DOHH2 (cell line): ENCODE results near the gene GAS5.
A peak's percentile ranks its signal among the peaks of the same experiment; 100 is the strongest.

Experiments used
- H3F3A ChIP-seq: fragments of 200-600 bp; sonication (generic), shearing (Covaris generic); 2 replicates; pipeline ENCODE4 v1.6.0; 2016; ENCODE audit warnings: antibody characterized with exemption, mild to moderate bottlenecking; ENCODE audit not compliant: control insufficient read depth, insufficient read depth
- H3K27ac ChIP-seq: fragments of 200-600 bp; sonication (generic); 2 replicates; pipeline ENCODE4 v1.5.1; 2014; ENCODE audit warnings: low read depth, mild to moderate bottlenecking, low read length, moderate library complexity
- H3K27me3 ChIP-seq: fragments of 200-600 bp; sonication (generic); 2 replicates; pipeline ENCODE4 v1.6.1; 2014; ENCODE audit warnings: mild to moderate bottlenecking, low read length, mixed read lengths; ENCODE audit not compliant: control insufficient read depth
- H3K36me3 ChIP-seq: fragments of 200-600 bp; sonication (generic); 2 replicates; pipeline ENCODE4 v1.6.1; 2014; ENCODE audit warnings: mild to moderate bottlenecking, low read length, moderate library complexity, mixed read lengths; ENCODE audit not compliant: control insufficient read depth
- H3K4me1 ChIP-seq: fragments of 200-600 bp; sonication (generic); 2 replicates; pipeline ENCODE4 v1.6.1; 2014; ENCODE audit warnings: mild to moderate bottlenecking, low read length, mixed read lengths; ENCODE audit not compliant: control insufficient read depth
- H3K4me2 ChIP-seq: fragments of 200-600 bp; sonication (generic); 2 replicates; pipeline ENCODE4 v1.6.0; 2014; ENCODE audit warnings: mild to moderate bottlenecking, low read length, moderate library complexity
- H3K4me3 ChIP-seq: fragments of 200-600 bp; sonication (generic); 2 replicates; pipeline ENCODE4 v1.5.1; 2014; ENCODE audit warnings: mild to moderate bottlenecking, low read length, mixed read lengths
- H3K79me2 ChIP-seq: fragments of 200-600 bp; sonication (generic); 2 replicates; pipeline ENCODE4 v1.6.1; 2014; ENCODE audit warnings: mild to moderate bottlenecking, low read length, mixed read lengths; ENCODE audit not compliant: control insufficient read depth
- H3K9me2 ChIP-seq: fragments of 200-600 bp; sonication (generic); replicated peaks from 2 replicates; pipeline ENCODE4 v1.6.1; 2014; ENCODE audit warnings: mild to moderate bottlenecking, low read length, mixed read lengths; ENCODE audit not compliant: control insufficient read depth
- H3K9me3 ChIP-seq: fragments of 200-600 bp; sonication (generic); 2 replicates; pipeline ENCODE4 v1.6.1; 2014; ENCODE audit warnings: antibody characterized with exemption, low read length, mixed read lengths; ENCODE audit not compliant: control insufficient read depth, insufficient read depth
- H4K20me1 ChIP-seq: fragments of 200-600 bp; sonication (generic); 2 replicates; pipeline ENCODE4 v1.6.0; 2014; ENCODE audit warnings: low read depth, mild to moderate bottlenecking, antibody characterized with exemption, low read length, moderate library complexity; ENCODE audit not compliant: control insufficient read depth, insufficient read depth
- CTCF ChIP-seq: fragments of 200-600 bp; sonication (generic); IDR thresholded peaks from one replicate; pipeline ENCODE4 v1.5.1; 2014; ENCODE audit warnings: antibody characterized with exemption, mild to moderate bottlenecking, low read depth, low read length; ENCODE audit not compliant: poor library complexity, severe bottlenecking
- EZH2phosphoT487 ChIP-seq: fragments of 200-600 bp; sonication (generic); IDR thresholded peaks from 2 replicates; pipeline ENCODE4 v1.6.1; 2017; ENCODE audit warnings: borderline replicate concordance, mild to moderate bottlenecking, antibody characterized with exemption, low read length, moderate library complexity, mixed read lengths

GAS5 gene

DNA sequence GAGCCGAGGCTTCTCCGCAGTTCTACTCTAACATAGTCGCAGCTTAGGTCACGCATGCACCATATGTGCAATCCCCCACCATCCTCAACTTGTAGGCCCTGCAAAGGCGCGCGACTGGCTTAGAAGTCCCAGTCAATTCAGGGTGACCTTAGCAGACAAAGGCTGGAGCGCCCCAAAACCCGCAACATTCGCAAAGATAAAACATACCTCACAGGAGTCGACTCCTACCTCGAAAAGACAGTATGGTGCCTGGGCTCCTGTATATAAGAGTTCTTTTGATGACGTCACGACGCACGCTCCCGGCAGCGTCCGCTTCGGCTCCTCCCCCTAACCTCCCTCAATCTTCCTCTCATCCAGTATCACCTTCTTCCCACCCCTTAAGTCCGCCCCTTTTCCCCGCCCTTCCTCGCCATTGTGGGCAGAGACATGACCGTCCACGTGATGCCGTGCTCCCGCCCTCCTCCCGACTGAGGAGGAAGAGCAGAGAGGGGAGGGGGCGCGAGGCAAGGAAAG lies at the start of gene GAS5:
Gene GAS5, minus strand, starts transcription at position 237 of the 513 bp plus-strand sequence.
- Histone ChIP-seq H3K4me2 (peak within 1 kb of the TSS; percentile 93), H3K36me3 (peaks cover 68% of the 10 kb centered on the region), H3K4me3 (peak within 1 kb of the TSS; percentile 96), H3F3A (peaks cover 55% of the 10 kb centered on the region), H3K79me2 (peaks cover 59% of the 10 kb centered on the region), H3K4me1 (peaks cover 69% of the 10 kb centered on the region), H3K9me3 (no peaks in the 10 kb centered on the region), H3K9me2 (no peaks in the 10 kb centered on the region), H3K27me3 (no peaks in the 10 kb centered on the region), H4K20me1 (peaks cover 31% of the 10 kb centered on the region; the same call in 1 of the 2 replicates), H3K27ac (peak within 1 kb of the TSS; percentile 94)
- TF ChIP-seq EZH2phosphoT487 = no peak
- no peak for TF ChIP-seq CTCF

- H3F3A ChIP-seq = no peaks in the 10 kb centered on the region
- H3K79me2 ChIP-seq = no peaks in the 10 kb centered on the region
- H3K4me2 ChIP-seq = no peak within 1 kb of the TSS
- no peak within 1 kb of the TSS for H3K27ac ChIP-seq
- TF ChIP-seq CTCF = no peak
- no peak for TF ChIP-seq EZH2phosphoT487
- H3K4me1 ChIP-seq = no peaks in the 10 kb centered on the region
- H3K9me2 ChIP-seq = no peaks in the 10 kb centered on the region
- no peaks in the 10 kb centered on the region for H3K36me3 ChIP-seq
- no peaks in the 10 kb centered on the region for H3K9me3 ChIP-seq
- H4K20me1 ChIP-seq = no peaks in the 10 kb centered on the region
- H3K4me3 ChIP-seq = no peak within 1 kb of the TSS
- H3K27me3 ChIP-seq = no peaks in the 10 kb centered on the region
Measured at GRCh38 chr1:173917149-173917548, 49.4 kb upstream of the GAS5 start, which contains the start of gene SERPINC1. Gene SERPINC1, minus strand, starts transcription at chr1:173917327. Its CDS starts 68 bp downstream, at chr1:173917259.

GRCh38 chr1:173916667-173917066 lies 48.9 kb upstream of the GAS5 start:
- Histone ChIP-seq H3K4me2 (no peak overlapping the region), H4K20me1 (no peaks in the 10 kb centered on the region), H3K9me2 (no peaks in the 10 kb centered on the region), H3F3A (no peaks in the 10 kb centered on the region), H3K27ac (no peak overlapping the region), H3K4me1 (no peaks in the 10 kb centered on the region), H3K36me3 (no peaks in the 10 kb centered on the region), H3K27me3 (no peaks in the 10 kb centered on the region), H3K4me3 (no peak overlapping the region), H3K79me2 (no peaks in the 10 kb centered on the region), H3K9me3 (no peaks in the 10 kb centered on the region)
- TF ChIP-seq CTCF = no peak
- no peak for TF ChIP-seq EZH2phosphoT487
